Loucy (cell line): Measurements from ENCODE around the gene RBM33.

Source experiments
- CTCF ChIP-seq: fragments of 200-600 bp; sonication (generic); conservative IDR thresholded peaks from 2 replicates; pipeline ENCODE4 v1.5.1; 2014; ENCODE audit warnings: mild to moderate bottlenecking, antibody characterized with exemption, low read length
- EZH2phosphoT487 ChIP-seq: fragments of 200-600 bp; IDR thresholded peaks from 2 replicates; pipeline ENCODE4 v1.6.1; 2018; ENCODE audit warnings: antibody characterized with exemption, mild to moderate bottlenecking, moderate library complexity, borderline replicate concordance

GRCh38 chr7:155611808-155612447 is 32.5 kb upstream of the RBM33 start:
- TF ChIP-seq CTCF (no peak), EZH2phosphoT487 (no peak)
